Raji (cell line): Measurements from ENCODE around the gene KIF15.

Experiments
- POLR2A ChIP-seq: IDR thresholded peaks from 2 replicates; pipeline ENCODE4 v1.6.1; 2011; ENCODE audit warnings: low read depth, low read length, control low read depth; ENCODE audit not compliant: insufficient read depth

The KIF15 gene

DNA sequence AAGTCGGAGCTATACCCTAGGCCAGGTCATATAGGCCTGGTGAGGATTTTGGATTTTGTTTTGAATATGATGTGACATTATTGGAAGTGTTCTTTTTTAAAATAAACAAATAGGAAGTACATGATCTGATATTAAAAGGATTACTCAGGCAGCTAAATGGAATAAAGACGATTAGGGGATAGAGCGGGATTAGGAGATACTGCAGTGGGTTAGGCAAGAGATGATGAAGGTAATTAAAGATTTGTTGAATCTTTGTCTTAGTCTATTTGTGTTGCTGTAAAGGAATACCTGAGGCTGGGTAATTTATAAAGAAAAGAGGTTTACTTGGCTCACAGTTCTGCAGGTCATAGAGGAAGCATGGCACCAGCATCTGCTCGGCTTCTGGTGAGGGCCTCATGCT lies 21.3 kb downstream of the KIF15 start:
- TF ChIP-seq POLR2A, result no peak

DNA sequence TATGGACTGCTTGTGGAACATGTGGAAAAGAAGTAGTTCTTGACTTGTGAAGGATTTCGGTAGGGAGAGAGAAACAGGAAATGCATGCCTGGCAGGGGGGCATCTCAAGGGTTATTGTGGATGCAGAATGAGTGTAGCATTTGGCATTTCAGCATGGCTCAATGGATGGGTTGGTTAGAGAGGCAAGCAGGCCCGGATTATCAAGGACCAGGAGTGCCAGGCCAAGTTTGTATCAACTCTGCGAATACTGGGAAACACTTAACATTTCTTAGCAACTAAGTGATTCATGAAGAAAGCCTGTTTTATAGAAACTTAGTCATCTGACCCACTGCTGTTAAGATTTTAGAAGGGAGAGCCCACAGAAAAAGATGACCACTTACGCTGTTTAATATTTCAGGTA lies 33.6 kb downstream of the KIF15 start:
- TF ChIP-seq POLR2A, result no peak

DNA sequence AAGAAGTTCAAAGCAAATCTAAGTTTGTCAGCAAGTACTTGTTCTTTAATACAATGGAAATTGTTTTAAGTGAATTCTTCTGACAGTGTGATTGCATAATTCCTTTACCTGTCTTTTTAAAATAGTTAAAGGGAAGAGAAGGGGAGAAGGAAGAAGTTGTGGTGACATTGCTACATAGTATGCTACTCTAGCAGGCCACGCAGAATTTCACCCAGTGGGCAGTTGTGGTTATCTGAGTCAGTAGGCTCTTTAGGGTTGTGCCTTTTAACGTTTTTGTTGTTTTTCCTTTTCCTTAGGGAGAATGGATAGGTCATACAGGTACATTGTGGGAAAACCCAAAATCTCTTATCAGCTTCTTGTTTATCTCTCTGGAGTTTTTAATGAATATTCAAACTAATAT lies 40.4 kb downstream of the KIF15 start:
- TF ChIP-seq POLR2A, result no peak

DNA sequence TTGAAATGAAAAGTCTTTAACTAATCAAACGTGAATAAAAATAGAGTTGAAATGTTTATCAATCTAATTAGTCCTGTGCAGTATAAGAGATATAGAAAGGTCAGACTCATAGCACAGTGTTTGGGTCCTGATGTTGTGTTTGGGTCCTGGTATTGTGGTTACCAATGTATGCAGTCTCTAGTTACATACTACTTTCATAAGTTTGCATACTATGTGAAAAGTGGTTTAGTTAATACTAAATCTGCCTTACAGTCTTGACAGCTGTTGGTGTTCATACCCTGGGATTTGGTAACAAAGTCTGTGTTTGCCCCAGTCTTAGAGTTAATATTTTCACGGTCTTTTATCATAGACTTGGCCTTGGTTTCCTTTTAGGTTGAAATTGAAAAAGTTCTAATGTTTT lies 41.7 kb downstream of the KIF15 start:
- no peak for TF ChIP-seq POLR2A

DNA sequence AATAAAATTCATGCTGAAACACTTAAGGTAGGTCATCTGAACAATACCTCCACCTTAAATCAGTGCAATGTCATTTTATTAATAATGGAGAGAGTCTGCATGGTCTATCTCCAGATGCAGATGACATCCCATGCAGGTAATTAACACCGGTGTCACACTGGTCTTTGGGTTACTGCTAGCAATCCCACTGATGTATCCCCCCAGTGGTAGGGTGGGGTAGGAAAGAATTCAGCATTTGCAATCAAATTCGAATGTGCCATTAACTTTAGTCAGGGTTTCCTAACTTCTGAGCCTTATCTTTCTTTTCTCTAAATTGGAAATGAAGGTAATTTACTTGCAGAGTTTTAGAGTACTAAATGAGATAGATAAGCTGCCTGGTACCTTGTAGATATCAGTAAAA lies 44.4 kb downstream of the KIF15 start:
- no peak for TF ChIP-seq POLR2A

DNA sequence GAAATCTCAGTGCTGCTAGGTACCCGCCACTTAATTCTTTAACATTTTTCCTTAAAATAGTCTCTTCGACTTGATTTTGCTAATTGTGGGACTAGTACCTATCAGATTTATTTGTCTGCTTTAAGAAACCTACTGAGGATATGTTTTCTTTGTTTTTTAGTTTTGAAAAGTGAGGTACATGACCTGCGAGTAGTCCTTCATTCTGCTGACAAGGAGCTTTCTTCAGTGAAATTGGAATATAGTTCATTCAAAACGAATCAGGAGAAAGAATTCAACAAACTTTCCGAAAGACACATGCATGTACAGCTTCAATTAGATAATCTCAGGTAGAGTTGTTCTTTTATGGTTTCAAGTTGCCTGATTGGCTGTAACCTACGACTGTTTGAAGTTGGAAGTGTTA lies 53.2 kb downstream of the KIF15 start:
- TF ChIP-seq POLR2A, result no peak

DNA sequence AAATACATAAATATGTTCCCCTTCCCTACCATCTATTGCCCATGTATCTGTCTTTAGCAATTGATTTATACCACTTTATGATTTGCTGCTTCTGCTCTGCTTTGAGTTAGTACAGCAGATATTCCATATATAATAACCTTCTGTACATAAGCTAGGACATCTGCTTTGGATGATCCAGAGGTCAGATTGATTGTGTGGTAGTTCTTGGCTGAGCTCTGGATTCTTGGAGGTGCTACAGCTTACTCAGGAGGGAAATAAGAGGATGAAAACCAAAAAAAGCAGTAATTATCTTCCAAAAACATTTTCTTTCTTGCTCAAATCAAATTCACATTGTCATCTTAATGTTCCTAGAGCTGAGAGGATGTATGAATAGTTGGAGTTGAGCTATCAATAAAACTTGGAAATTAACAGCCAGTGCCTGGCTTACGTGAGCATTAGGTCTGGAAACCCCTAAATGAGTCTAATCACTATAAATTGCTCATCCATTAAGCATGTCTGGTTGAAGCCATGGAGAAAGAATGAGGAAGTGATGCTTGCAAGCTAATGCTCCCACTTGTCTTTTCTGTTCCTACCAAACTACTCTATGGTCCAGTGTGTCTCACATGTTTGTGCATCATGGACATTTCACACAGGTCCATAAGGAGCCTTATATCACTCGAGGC lies 63.8 kb downstream of the KIF15 start:
- no peak for TF ChIP-seq POLR2A

DNA sequence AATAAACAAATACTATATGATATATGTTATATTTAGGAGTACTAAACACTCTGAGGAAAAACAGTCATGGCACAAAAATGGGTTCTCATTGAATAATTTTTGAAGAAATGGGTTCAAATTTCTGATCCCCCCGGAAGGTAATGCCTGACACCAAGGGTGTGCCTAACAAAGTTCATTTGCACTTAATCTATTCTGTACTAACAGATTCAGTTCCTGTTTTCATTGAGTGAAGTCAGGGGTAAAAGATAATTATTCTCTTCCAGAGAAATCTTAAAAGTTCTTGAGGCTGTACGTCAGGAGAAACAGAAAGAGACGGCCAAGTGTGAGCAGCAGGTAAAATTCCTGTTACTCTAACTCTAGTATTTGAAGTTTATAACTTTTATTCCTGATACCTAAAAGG lies 65.6 kb downstream of the KIF15 start:
- no peak for TF ChIP-seq POLR2A

DNA sequence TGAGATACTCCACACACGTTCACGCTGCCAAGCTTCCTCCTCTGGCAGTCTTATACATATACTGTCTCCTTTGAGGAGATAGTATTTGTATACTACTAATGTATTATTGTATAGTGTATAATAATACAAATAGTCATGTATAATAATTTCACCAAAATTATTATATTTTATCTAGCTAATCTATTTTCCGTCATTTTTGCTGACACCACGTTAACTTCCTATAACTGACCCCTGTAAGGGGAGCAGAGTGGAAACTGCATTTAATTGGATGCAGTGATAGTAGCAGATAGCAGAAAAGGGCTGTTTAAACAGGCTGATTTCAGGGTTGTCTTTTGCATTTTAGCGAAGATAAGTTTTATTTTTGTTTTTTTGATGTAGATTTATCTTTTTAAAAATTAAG lies 69.6 kb downstream of the KIF15 start:
- no peak for TF ChIP-seq POLR2A

DNA sequence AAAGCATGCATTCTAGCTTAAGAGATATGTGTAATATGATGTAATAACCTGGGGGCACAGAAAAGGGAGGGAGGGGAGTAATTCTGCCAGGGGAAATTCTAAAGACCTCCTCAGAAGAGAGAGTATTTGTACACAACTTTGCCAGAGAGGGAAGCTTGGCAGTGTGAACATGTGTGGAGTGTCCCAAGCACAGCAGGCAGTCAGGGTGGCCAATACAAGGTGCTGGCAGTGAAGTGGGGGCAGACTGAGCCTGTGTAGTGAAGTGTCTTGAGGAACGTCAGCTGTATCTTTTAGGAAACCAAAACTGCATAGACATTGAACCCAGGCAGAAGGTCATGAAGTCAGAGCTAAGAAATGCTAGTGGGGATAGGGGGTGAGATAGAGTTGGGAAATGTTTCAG lies 70.4 kb downstream of the KIF15 start:
- no peak for TF ChIP-seq POLR2A

DNA sequence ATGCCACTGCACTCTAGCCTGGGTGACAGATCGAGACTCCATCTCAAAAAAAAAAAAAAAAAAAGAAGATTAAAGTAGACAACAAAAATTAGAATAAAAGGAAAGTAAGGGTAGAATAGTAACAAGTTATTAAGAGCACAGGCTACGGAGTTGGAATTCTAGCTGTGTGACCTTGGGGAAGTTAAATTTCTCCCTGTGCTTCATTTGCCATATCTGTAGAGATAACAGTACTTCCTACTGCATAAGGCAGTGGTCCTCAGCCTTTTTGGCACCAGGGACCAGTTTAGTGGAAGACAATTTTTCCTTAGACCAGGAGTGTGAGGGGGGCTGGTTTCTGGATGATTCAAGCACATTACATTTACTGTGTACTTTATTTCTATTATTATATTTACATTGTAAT lies 71.4 kb downstream of the KIF15 start:
- TF ChIP-seq POLR2A, result no peak

DNA sequence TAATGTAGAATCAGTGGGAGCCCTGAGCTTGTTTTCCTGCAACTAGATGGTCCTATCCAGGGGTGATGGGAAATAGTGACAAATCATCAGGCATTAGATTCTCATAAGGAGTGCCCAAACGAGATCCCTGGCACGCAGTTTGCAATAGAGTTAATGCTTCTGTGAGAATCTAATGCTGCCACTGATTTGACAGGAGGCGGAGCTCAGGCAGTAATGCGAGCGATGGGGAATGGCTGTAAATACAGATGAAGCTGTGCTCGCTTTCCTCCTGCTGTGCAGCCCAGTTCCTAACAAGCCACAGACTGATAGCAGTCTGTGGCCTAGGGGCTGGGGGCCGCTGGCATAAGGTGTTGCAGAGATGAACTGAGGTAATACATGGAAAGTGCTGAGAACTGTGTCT lies 71.8 kb downstream of the KIF15 start:
- no peak for TF ChIP-seq POLR2A

DNA sequence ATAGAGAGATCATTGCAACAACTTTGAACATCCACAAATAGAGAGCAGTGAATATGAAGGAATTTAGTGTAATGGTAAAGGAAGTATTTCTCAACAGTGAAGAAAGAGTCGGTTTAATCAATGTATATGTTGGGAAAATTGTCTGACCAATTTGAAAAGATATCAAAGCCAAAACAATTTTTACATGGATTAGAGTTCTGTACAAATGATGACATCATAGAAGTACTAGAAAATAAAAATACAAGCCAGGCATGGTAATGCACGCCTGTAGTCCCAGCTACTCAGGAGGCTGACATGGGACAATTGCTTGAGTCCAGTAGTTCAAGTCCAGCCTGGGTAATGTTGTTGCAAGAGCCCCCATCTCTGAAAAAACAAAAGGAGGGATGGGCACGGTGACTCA lies 74.1 kb downstream of the KIF15 start:
- TF ChIP-seq POLR2A, result no peak

DNA sequence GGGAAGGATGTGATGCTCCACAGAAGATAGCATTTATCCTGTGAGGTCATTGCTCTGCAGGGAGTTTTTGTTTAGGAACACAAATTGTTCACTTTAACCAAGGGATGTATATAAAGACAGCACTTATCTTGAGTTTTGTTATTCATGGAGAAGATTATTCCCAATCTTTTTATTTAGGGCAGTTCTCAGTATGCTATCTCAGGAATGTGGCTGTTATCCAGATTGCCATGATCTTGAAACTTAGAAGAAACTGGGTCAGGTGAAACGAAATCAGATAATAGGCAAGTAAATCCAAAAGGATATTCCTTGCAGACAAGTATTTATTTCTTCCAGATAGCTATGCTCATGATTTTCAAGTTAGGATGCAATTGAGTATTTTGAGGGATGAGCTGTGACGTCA lies 80.8 kb downstream of the KIF15 start:
- TF ChIP-seq POLR2A, result no peak

DNA sequence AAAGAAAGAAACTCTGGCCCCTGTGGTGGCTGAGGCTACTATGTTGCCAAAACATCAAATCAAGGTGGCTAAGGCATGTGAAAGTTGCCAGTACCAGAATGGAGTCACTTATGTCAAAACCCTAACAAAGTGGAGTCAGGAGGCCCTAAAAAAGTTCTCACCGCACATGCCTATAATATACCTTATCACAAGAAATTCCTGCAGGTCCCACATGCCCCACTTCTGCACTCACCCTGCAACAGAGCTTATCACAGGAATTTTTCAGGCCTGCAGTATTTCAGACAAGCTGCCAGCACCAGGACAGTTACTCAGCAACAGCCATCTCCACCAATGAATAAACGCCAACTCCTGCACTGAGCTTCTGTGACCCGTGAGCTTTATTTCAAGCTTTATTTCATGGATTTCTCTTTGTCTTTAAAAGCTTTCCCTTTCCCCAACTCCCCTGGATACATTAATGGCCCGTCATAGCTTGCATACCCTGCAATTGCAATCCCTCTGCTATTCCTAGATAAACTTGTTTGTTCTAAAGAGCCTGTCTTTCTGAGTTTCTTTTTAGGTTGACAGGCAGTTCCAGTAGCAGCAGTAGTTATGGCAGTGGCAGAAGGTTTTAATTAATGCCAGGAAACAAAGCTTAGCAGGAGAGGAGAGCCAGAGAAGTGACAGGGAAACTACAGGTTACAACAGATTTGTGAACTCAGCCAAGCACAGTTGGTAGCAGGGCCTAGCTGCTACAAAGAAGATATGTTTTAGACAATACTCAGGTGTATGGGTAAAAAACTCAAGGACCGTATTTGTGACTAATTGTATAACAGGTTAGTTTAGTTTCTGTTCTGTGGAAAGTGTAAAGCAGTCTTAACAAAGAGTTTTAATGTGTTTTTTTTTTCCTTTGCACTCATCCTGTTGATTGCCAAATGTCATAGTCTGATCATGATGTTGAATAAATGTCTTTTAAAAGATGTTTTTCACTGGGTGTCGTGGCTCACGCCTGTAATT lies 84.2 kb downstream of the KIF15 start:
- no peak for TF ChIP-seq POLR2A

DNA sequence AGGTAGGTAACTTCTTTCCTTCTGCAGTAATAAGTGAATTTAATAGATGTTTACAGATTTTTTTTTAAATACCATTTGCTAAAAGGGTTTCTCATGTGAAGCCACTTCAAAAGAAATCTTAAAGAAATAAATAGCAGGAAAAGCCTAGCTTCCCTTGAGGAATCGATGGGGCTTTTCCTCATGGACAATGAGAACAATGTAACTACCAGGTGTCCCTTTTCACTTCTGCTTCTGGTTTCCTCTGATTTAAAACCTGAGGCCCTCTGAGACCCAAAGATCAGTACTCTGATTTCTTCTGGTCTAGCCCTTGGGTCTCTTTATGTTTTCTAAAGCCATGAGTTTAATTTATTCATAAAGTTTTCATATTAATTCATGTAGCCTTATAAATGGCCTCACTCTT lies 87.0 kb downstream of the KIF15 start:
- no peak for TF ChIP-seq POLR2A
